Measurements from ENCODE around the gene DMRT2.

DNA sequence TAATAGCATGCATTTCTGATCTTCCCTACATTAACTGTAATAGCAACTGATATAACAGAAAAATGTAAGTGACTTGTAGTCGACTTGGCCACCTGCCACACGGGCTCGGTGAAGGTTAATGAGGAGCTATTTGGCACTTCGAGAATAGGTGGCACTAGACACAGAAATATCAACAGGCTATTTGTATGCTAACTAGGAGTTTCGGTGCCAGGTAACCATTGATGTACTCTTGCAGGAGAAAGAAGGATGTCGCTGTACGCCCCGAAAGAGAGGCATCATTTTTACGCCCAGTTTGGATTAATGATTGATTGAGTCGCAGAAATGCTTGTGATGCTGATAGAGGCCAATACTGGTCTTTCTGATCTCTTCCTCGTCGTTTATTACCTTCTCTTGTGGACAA, 516 bp upstream of the DMRT2 start:
- no peak for TF ChIP-seq EZH2 (IDR thresholded peaks at IDR 0.05)
- TF ChIP-seq POLR2AphosphoS5 (IDR thresholded peaks at IDR 0.05; ENCODE audit: borderline replicate concordance, low read depth, low read length), result no peak

Data from SK-N-MC (cell line).